22Rv1 (cell line): ENCODE results near the gene MSH2.
"Not testable (repeated sequence)": the region's sequence is repeated elsewhere in the genome, so short reads cannot be mapped to it uniquely, and the experiment has no call there.

Experiments used
- H3K27ac ChIP-seq: fragments of 450-650 bp; 2 replicates; pipeline ENCODE4 v1.5.1; 2017
- CTCF ChIP-seq: fragments of 450-650 bp; IDR thresholded peaks from 2 replicates; pipeline ENCODE4 v1.5.1; 2017; ENCODE audit warnings: mild to moderate bottlenecking
- ZFX ChIP-seq: fragments of 450-650 bp; IDR thresholded peaks from 2 replicates; pipeline ENCODE4 v1.6.1; 2017; ENCODE audit warnings: antibody characterized with exemption, borderline replicate concordance

MSH2 gene

GRCh38 chr2:47360927-47361326 is 42.0 kb upstream of the MSH2 start:
- TF ChIP-seq ZFX (no peak), CTCF (no peak)
- H3K27ac ChIP-seq: no peak overlapping the region

GRCh38 chr2:47361505-47362229 is 41.3 kb upstream of the MSH2 start:
- H3K27ac ChIP-seq: not testable (repeated sequence)

- H3K27ac ChIP-seq: no peak overlapping the region
- TF ChIP-seq CTCF (no peak), ZFX (no peak)
These were observed 29.2 kb upstream of the MSH2 start for GRCh38 chr2:47373747-47374146.

- H3K27ac ChIP-seq: no peak overlapping the region
These were observed 27.6 kb upstream of the MSH2 start for GRCh38 chr2:47375307-47375706.

GRCh38 chr2:47379384-47379783 is 23.6 kb upstream of the MSH2 start:
- no peak overlapping the region for H3K27ac ChIP-seq
- TF ChIP-seq ZFX: no peak
- no peak for TF ChIP-seq CTCF

More at GRCh38 chr2:47375307-47375706, 27.6 kb upstream of the MSH2 start:
- TF ChIP-seq CTCF (no peak), ZFX (no peak)

GRCh38 chr2:47381408-47381807 is 21.5 kb upstream of the MSH2 start:
- TF ChIP-seq ZFX (no peak), CTCF (no peak)
- no peak overlapping the region for H3K27ac ChIP-seq

GRCh38 chr2:47386551-47386950 is 16.4 kb upstream of the MSH2 start:
- TF ChIP-seq ZFX (no peak), CTCF (no peak)
- H3K27ac ChIP-seq: no peak overlapping the region

- TF ChIP-seq ZFX (no peak), CTCF (no peak)
- H3K27ac ChIP-seq: no peak overlapping the region
These were observed 14.1 kb upstream of the MSH2 start for GRCh38 chr2:47388888-47389287.
